HG02970 (cell line): ENCODE results near the gene LMCD1.

Experiments
- ATAC-seq: cut with Tn5 transposase; IDR thresholded peaks from one replicate; pipeline ENCODE4 v1.9.1; 2021; ENCODE audit warnings: mild to moderate bottlenecking, moderate library complexity, moderate number of reproducible peaks; ENCODE audit not compliant: unreplicated experiment, low FRiP score

The LMCD1 gene

GRCh38 chr3:8530581-8530980, 29.0 kb downstream of the LMCD1 start:
- no peak for ATAC-seq

GRCh38 chr3:8532251-8532871, 30.7 kb downstream of the LMCD1 start:
- ATAC-seq = no peak

GRCh38 chr3:8536096-8537056, 34.8 kb downstream of the LMCD1 start:
- ATAC-seq = no peak

GRCh38 chr3:8537440-8537839, 35.8 kb downstream of the LMCD1 start:
- no peak for ATAC-seq

GRCh38 chr3:8538223-8538622, 36.6 kb downstream of the LMCD1 start:
- no peak for ATAC-seq

- ATAC-seq = no peak
These were observed 37.3 kb downstream of the LMCD1 start for GRCh38 chr3:8538913-8539312.

- ATAC-seq = no peak
These were observed 37.8 kb downstream of the LMCD1 start for GRCh38 chr3:8539419-8539818.

GRCh38 chr3:8540456-8540855, 38.8 kb downstream of the LMCD1 start:
- no peak for ATAC-seq

GRCh38 chr3:8541486-8541885, 39.9 kb downstream of the LMCD1 start:
- ATAC-seq = no peak

- ATAC-seq = no peak
These were observed 40.8 kb downstream of the LMCD1 start for GRCh38 chr3:8542190-8543135.

GRCh38 chr3:8546609-8547008, 45.0 kb downstream of the LMCD1 start:
- ATAC-seq = no peak

GRCh38 chr3:8548502-8549275, 47.1 kb downstream of the LMCD1 start:
- no peak for ATAC-seq

GRCh38 chr3:8549354-8549753, 47.7 kb downstream of the LMCD1 start:
- ATAC-seq = no peak

GRCh38 chr3:8550611-8551010, 49.0 kb downstream of the LMCD1 start:
- no peak for ATAC-seq

- ATAC-seq = no peak
These were observed 50.7 kb downstream of the LMCD1 start for GRCh38 chr3:8552223-8552762.

GRCh38 chr3:8553405-8553804, 51.8 kb downstream of the LMCD1 start:
- ATAC-seq = no peak

GRCh38 chr3:8554696-8555095, 53.1 kb downstream of the LMCD1 start:
- no peak for ATAC-seq

GRCh38 chr3:8555113-8555661, 53.6 kb downstream of the LMCD1 start:
- no peak for ATAC-seq

GRCh38 chr3:8555725-8556472, 54.3 kb downstream of the LMCD1 start:
- no peak for ATAC-seq
